ENCODE measurements around the gene MED16.
"Not testable (repeated sequence)": the region's sequence is repeated elsewhere in the genome, so short reads cannot be mapped to it uniquely, and the experiment has no call there.

Gene MED16

DNA sequence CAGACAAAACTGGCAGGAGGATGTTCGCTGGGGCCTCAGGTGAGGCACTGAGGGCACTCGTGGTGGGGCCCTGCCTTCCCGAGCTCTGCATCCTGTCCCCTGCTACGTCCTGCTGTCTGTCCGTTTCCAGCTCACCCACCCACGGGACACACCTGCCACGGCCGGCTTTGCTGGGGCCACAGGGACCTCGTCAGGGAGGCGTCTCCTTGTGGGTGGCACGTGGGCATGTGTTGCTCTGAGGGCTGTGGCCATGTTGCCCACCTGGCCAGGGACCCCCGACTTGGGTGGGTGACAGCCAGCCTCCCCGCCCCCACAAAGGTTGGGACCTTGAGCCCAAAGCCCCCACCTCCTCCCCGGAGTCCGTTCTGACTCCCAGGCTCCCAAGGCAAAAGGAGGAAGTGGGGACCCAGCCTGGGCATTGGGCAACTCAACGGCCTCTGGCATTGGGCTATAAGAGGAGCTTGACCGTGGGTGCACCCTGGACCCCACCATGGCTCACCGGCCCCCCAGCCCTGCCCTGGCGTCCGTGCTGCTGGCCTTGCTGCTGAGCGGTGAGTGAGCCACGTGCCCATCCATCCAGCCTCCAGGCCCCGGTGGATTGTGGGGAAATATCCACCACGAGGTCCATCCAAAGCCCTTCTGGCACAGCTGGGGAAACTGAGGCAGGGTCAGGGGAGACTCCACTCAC lies 52.3 kb downstream of the MED16 start, which contains the start of gene PRTN3:
Gene PRTN3, plus strand, starts transcription at position 481 of the 688 bp plus-strand sequence. Its CDS starts 10 bp downstream, at position 491.
- no peak for DNase-seq

DNA sequence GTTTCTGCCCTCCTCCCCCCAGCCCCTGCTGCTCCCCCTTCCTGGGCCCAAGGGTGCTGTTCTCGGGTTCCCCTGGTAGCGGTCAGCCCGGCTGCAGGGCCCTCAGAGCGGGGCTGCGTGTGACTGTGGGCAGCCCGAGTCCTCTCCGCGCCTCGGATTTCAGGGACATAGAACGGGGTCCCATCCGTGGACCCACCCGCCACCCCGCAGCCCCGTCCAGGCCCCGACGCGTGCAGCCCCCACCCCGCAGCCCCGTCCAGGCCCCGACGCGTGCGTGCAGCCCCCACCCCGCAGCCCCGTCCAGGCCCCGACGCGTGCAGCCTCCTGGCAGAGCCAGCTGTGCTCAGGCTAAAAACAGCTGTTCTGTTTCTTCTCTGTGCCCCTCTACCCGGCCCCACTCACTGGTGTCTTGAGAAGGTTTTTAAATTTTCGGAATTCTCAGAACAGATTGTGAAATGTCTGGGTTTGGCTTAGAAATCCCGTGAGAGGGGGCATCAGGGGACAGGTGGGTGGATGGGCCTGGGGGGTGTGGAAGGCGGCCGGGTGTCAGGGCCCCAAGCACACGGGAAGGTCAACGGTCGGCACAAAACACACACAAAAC lies 57.7 kb downstream of the MED16 start:
- DNase-seq, result no peak

DNA sequence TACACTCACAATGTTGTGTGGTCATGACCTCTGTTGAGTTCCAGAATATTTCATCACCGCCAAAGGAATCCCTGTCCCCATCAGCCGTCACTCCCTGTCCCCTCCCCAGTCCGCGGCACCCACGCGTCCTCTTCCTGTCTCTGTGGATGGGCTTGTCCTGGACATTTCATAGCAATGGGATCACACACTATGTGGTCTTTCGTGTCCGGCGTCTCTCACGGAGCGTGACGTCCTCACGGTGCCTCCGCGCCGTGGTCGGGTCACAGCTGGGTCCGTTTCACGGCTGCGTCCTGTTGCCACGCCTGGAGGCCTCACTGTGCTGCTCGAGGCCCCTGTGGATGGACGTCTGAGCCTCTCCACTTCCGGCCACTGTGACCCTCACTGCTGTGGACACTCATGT lies 58.8 kb downstream of the MED16 start:
- DNase-seq, result no peak

DNA sequence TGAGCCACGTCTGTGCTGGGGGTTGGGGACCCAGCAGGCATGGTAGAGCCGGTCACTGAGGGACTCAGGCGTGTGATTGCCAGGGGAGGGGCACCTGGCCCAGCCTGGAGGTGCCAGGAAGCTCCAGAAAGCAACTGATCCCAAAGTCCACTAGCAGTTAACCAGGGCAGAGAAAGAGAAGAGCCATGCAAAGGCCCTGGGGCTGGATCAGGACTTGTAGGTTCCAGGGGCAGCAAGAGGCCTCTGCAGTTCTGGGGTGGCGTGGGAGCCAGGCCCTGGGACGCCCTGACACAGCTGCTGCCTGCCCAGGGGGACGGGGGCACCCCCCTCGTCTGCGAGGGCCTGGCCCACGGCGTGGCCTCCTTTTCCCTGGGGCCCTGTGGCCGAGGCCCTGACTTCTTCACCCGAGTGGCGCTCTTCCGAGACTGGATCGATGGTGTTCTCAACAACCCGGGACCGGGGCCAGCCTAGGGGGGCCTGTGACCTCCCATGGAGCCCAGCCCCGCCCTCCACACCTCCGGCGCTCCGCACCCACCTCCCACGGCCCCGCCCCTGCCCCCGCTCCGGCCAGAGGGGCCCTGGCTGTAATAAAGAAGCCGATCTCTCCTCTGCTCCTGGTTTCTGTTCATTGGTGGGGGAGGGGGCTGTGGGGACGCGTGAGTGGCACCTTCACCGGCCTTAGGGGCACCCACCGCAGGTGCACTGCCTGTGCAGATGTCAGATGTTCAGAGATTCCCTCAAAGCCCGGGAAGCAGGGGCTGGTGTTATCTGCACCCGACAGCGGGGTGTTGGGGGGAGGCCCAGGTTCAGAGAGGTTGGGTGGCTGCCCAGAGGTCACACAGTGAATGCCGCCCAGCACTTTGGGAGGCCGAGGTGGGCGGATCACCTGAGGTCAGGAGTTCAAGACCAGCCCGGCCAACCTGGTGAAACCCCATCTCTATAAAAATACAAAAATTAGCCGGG lies 61.3 kb downstream of the MED16 start:
- no peak for DNase-seq

DNA sequence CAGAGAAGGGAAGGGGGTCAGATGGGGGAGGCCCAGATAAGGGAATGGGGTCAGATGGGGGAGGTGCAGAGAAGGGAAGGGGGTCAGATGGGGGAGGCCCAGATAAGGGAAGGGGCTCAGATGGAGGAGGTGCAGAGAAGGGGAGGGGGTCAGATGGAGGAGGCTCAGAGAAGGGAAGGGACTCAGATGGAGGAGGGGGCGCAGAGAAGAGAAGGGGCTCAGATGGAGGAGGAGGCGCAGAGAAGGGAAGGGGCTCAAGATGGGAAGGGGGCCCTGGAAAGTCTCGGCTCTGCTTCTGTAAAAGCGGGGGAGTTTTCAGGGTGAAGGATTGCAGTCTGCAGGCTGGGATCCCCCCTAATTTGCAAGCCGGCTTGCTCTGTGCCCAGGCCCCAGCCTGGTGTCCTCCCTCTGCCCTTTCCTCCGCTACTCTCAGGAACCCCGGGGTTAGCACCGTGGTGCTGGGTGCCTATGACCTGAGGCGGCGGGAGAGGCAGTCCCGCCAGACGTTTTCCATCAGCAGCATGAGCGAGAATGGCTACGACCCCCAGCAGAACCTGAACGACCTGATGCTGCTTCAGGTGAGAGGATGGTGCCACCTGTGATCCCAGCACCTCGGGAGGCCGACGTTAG lies 63.7 kb downstream of the MED16 start:
- no peak for DNase-seq

DNA sequence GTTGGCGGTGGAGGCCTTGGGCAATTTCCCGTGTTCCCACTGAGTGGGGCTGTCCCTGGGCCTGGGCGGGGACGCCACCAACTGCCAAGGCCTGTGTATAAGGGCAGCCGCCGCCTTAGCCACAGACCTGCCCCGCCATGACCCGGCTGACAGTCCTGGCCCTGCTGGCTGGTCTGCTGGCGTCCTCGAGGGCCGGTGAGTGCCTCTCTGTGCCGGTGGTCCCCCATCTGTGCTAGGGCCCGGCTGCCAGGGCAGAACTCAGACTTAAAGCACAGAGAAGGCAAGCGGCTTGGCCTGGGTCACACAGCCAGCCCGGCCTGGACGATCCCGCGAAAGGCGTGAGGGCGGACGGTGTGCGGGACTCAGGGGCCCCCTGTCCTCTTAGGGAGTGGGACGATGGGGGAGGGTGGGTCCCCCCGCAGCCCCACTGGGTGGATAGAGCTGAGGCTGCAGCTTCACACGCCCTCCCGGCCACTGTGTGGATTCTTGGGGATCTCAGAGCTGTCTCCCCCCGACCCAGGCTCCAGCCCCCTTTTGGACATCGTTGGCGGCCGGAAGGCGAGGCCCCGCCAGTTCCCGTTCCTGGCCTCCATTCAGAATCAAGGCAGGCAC lies 65.2 kb downstream of the MED16 start, which contains the start of gene AZU1:
Gene AZU1, plus strand, starts transcription at position 128 of the 612 bp plus-strand sequence. Its CDS starts 10 bp downstream, at position 138.
- DNase-seq, result no peak

DNA sequence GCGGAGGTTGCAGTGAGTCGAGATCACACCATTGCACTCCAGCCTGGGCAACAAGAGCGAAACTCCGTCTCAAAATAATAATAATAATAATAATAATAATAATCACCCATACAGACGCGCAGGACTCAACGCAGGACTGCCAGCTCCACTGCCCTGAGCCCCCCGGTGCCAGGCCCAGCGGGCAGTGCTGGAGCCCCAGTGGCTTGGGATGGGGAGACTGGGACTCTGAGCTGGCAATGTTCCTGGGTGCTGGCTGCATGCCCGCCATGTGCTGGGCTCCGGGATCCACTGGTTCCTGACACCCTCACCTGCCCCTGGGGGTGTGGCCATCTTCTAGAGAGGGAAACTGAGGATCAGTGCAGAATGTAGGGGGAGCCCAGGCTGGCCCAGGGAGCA lies 65.7 kb downstream of the MED16 start:
- no peak for DNase-seq

DNA sequence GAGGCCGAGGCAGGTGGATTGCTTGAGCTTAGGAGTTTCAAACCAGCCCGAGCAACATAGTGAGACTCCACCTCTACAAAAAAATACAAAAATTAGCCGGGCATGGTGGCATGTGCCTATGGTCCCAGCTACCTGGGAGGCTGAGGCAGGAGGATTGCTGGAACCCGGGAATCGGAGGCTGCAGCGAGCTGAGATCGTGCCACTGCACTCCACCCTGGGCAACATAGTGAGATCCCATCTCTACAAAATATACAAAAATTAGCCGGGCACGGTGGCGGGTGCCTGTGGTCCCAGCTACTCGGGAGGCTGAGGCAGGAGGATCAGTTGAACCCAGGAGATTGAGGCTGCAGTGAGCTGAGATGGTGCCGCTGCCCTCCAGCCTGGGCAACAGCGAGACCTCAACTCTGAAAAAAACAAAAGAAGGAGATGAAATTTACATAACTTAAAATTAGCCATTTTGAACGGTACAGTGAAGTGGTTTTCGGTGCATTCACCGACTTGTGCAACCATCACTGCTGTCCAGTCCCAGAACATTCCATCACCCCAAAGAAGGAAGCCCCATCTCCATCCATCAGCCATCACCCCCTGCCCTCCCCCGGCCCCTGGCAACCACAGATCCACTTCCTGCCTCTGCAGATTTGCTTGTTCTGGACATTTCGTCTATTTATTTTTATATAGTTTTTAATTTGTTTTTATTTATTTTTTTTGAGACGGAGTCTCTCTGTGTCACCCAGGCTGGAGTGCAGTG lies 66.9 kb downstream of the MED16 start:
- DNase-seq, result no peak

DNA sequence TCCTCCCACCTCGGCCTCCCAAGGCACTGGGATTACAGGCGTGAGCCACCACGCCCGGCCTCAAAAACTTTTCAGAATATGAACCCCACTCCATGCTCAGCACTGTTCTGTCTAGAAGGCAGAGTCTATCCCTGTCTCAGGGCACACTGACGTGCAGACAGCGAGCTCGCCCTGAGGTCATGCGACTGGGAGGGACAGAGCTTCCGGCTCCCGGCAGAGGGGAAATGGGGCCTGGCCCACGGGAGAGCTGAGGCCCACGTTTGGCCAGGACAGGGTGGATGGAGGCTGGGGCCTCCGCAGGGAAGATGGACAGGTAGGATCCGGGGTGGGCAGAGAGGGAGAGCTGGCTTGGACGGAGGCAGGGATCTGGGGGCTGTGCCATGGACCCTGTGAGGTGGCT lies 68.1 kb downstream of the MED16 start:
- DNase-seq, result no peak

DNA sequence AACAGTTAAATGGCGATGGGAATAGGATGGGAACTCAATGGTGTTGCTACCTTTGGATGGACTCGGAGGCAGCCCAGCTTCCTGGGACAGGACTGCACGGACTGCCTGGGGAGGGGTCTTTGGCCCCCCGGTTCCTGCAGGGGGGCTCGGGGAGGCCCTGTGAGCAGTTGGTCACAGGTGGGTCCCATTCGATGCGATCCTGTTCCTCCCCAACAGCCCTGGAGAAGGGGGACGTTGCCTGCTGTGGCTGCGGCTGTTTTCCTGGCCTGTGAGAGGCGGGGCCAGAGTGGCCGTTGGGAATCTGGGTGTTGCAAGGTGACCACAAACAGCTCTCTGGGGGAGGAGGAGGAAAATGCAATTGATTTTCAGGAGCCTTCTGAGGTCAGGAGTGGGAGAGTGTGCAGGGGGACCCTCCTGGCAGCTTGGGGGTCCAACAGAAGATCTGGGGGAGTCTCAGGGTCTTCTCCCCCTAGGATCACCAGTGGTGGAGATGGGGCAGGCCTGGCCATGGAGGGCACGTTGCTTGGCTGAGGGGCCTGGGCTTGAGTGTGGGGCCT lies 69.3 kb downstream of the MED16 start:
- no peak for DNase-seq

DNA sequence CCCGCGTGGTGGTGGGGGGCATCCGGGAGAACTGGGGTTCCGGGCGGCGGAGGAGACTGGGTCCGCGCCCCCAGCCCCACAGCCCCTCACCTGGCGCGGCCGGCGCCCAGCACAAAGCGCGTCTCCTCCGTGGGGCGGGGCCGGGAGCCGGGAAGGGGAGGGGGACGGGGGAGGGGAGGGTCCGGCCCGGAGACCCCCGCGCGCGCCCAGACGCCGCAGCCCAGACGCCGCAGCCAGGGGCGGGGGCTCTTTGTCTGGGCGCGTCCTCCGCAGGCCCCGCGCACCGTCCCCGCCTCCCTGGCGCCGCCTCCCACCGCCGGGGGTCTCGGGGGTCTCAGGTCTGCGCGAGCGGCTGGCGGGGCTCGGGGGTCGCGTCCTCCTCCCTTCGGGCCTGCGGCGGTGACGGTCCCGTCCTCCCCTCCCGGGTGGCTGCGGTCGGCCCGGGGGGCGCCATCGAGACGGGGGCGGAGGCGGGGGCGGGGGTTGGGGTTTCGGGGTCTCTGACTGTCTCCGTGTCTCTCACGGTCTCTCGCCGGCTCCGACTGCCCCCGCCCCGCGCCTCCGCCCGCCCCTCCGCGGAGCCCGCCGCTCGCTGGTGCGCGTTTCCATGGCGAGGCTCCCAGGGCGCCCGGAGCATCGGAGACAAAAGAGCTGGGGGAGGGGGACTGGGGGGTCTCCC lies 71.0 kb downstream of the MED16 start, which contains the start of gene PLPPR3:
Gene PLPPR3, minus strand, starts transcription at position 131 of the 679 bp plus-strand sequence. CDS start 396 bp downstream, outside the sequence.
- peak in 1 of 51 donors; percentile 10 for DNase-seq

DNA sequence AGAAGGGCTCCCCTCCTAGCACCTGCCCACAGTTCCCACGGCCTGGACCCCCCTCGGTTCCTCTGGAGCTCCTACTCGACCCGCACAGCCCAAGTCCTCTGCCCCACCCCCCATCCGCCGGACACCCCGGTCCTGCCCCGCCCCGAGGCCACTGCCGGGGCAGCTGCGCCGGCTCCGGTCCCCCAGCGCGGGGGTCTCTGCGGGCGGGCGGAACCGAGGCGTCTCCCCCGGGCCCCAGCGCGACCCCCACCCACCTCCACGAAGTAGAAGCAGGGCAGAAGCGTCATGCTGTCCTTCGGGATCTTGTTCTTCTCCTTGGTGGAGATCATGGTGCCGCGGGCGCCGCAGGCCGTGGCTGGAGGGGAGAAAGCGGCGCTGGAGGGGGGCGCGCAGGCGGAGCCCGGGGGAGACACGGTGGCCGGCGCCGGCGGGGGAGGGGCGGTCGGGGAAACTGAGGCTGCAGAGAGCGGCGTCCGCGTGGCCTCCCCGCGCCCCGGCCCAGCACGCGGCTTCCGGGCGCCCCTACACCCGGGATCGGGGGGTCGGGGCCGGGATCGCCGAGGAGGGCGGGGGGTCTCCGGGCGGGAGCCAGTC lies 71.7 kb downstream of the MED16 start:
- DNase-seq, result no peak

DNA sequence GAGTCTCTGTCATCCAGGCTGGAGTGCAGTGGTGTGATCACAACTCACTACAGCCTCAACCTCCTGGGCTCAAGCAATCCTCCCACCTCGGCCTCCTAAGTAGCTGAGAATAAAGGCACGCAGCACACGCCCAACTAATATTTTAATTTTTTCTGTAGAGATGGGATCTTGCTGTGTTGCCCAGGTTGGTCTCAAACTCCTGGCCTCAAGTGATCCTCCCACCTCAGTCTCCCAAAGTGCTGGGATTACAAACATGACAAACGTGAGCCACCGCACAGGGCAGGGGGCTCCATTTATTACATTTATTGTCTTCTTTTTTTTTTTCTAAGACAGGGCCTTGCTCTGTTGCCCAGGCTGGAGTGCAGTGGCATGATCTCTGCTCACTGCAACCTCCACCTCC lies 72.8 kb downstream of the MED16 start:
- not testable (repeated sequence) for DNase-seq
